NCI-H2029 treated with DMSO at 0.1 percent for 48 hours (cell line): ENCODE results near the gene AFP.
"Not testable (repeated sequence)": the region's sequence is repeated elsewhere in the genome, so short reads cannot be mapped to it uniquely, and the experiment has no call there.

ENCODE experiments used
- DNase-seq: peaks from one replicate; lab custom pipeline; 2025; lab: John Stamatoyannopoulos, UW

The AFP gene

GRCh38 chr4:73435984-73436383, at the start of gene AFP:
Gene AFP (plus strand): TSS chr4:73436221. CDS start chr4:73436263, 42 bp downstream.
- DNase-seq: no peak

- no peak for DNase-seq
These were observed 48.5 kb upstream of the AFP start for GRCh38 chr4:73387552-73387951.

GRCh38 chr4:73388887-73389286, 47.1 kb upstream of the AFP start:
- DNase-seq: no peak

- DNase-seq: not testable (repeated sequence)
These were observed 46.4 kb upstream of the AFP start for GRCh38 chr4:73389663-73390062.

- no peak for DNase-seq
These were observed 44.2 kb upstream of the AFP start for GRCh38 chr4:73391774-73392173.

- no peak for DNase-seq
These were observed 43.1 kb upstream of the AFP start for GRCh38 chr4:73392936-73393335.

GRCh38 chr4:73396304-73396703, 39.7 kb upstream of the AFP start:
- DNase-seq: no peak

- no peak for DNase-seq
These were observed 38.7 kb upstream of the AFP start for GRCh38 chr4:73396993-73397972.

GRCh38 chr4:73401412-73401811, 34.6 kb upstream of the AFP start:
- no peak for DNase-seq

- no peak for DNase-seq
These were observed 32.0 kb upstream of the AFP start, which contains the start of gene ALB for GRCh38 chr4:73404042-73404441. Gene ALB (plus strand): TSS chr4:73404287. CDS start chr4:73404328, 41 bp downstream.

- DNase-seq: no peak
These were observed 31.6 kb upstream of the AFP start for GRCh38 chr4:73404457-73404856.

- DNase-seq: no peak
These were observed 30.9 kb upstream of the AFP start for GRCh38 chr4:73405138-73405537.

GRCh38 chr4:73406548-73406875, 29.5 kb upstream of the AFP start:
- no peak for DNase-seq

- no peak for DNase-seq
These were observed 28.8 kb upstream of the AFP start for GRCh38 chr4:73407227-73407673.

- DNase-seq: no peak
These were observed 27.7 kb upstream of the AFP start for GRCh38 chr4:73408181-73408867.

GRCh38 chr4:73409012-73409862, 26.8 kb upstream of the AFP start:
- no peak for DNase-seq

- no peak for DNase-seq
These were observed 26.0 kb upstream of the AFP start for GRCh38 chr4:73409978-73410548.

GRCh38 chr4:73410916-73411730, 24.9 kb upstream of the AFP start:
- no peak for DNase-seq

- no peak for DNase-seq
These were observed 24.1 kb upstream of the AFP start for GRCh38 chr4:73411731-73412414.

- DNase-seq: no peak
These were observed 22.7 kb upstream of the AFP start for GRCh38 chr4:73413294-73413755.
